Prostate gland (tissue), 2 donors: ENCODE results near the gene RITA1.

Source experiments
- POLR2A ChIP-seq: fragments of 450-650 bp; IDR thresholded peaks from one replicate; pipeline ENCODE4 v1.6.1; 2016; ENCODE audit warnings: antibody characterized with exemption, mild to moderate bottlenecking
- TF ChIP-seq, protein P1 (sequence below), 4 experiments: fragments of 200-600 bp in 2 of 4; fragments of 450-650 bp in 2 of 4; sonication (generic) in 2 of 4; IDR thresholded peaks; 1 replicate in 3 of 4; 2 replicates in 1 of 4; pipeline ENCODE4 v1.5.1; 2016 to 2019; ENCODE audit warnings: antibody characterized with exemption in 4 of 4, mild to moderate bottlenecking in 2 of 4, moderate library complexity in 2 of 4

DNA sequence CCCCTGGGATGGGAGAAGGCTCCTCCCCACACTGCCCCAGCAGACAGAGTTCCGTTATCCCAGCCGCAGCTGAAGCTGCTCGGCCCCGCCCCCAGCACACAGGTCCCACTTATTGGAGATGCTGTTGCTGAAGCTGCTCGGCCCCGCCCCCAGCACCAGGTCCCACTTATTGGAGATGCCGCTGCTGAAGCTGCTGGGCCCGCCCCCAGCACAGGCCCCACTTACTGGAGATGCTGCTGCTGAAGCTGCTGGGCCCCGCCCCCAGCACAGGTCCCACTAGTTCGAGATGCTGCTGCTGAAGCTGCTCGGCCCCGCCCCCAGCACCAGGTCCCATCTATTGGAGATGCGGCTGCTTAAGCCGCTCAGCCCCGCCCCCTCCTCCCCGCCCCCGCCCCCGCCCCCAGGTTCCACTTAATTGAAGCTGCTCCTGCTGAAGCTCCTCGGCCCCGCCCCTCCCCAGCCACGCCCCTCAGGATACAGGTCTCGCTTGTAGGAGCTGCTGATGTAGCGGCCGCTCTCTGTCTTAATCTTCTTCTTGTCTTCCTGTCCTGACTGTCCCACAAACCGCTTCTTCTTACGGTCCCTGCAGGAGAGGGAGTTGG is 24.0 kb upstream of the RITA1 start:
- no peak for TF ChIP-seq POLR2A
- TF ChIP-seq, protein P1, sequence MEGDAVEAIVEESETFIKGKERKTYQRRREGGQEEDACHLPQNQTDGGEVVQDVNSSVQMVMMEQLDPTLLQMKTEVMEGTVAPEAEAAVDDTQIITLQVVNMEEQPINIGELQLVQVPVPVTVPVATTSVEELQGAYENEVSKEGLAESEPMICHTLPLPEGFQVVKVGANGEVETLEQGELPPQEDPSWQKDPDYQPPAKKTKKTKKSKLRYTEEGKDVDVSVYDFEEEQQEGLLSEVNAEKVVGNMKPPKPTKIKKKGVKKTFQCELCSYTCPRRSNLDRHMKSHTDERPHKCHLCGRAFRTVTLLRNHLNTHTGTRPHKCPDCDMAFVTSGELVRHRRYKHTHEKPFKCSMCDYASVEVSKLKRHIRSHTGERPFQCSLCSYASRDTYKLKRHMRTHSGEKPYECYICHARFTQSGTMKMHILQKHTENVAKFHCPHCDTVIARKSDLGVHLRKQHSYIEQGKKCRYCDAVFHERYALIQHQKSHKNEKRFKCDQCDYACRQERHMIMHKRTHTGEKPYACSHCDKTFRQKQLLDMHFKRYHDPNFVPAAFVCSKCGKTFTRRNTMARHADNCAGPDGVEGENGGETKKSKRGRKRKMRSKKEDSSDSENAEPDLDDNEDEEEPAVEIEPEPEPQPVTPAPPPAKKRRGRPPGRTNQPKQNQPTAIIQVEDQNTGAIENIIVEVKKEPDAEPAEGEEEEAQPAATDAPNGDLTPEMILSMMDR (IDR thresholded peaks at IDR 0.05), result no peak
